ENCODE data around the gene CD9. TPM values are rescaled to one million over a fixed set of nuclear protein-coding genes. Genes with fewer than 3 reads are reported as not detected.

Gene CD9
- total and polyA plus RNA-seq, 2 donors (not counting 3 experiments of a cell fraction or from before 2014, with no cell fraction given), result 379 to 1,225 TPM

GRCh38 chr12:6163416-6164060, 36.7 kb upstream of the CD9 start:
- intact Hi-C loops (cut with micrococcal nuclease) (no loop called here), dilution Hi-C loops (cut with MboI; ENCODE audit: extremely low pct_ligation_motif_present, low sequenced_read_pairs) (no loop called here)
- Histone ChIP-seq H4K20me1 (replicated peaks; ENCODE audit: control insufficient read depth, extremely low read depth, insufficient read depth, low read length) (no peaks in the 10 kb centered on the region), H3K9me3 (replicated peaks; ENCODE audit: control insufficient read depth, insufficient read depth, low read length) (no peaks in the 10 kb centered on the region), H3K36me3 (ENCODE audit: control insufficient read depth in 2 of 2, extremely low read depth in 1 of 2, insufficient read depth in 2 of 2, low read length in 2 of 2) (no peaks in the 10 kb centered on the region), H3K79me2 (ENCODE audit: control insufficient read depth, insufficient read depth, low read length) (peaks cover 3% of the 10 kb centered on the region), H3K27ac (ENCODE audit: insufficient read depth, low read depth, low read length) (no peak overlapping the region), H3K9me1 (replicated peaks; ENCODE audit: control insufficient read depth, extremely low read depth, insufficient read depth, low read length) (no peaks in the 10 kb centered on the region), H3K27me3 (ENCODE audit: control insufficient read depth in 2 of 2, insufficient read depth in 2 of 2, low read length in 2 of 2) (no peaks in the 10 kb centered on the region), H3K9ac (replicated peaks; ENCODE audit: extremely low read depth, insufficient read depth, low read length) (no peak overlapping the region), H3K4me2 (ENCODE audit: insufficient read depth, low read length) (no peak overlapping the region), H2AFZ (ENCODE audit: low read depth, low read length) (no peak overlapping the region), H3K4me3 (replicated peaks in 1 of 3; ENCODE audit: insufficient read depth in 1 of 3, low read depth in 1 of 3, low read length in 3 of 3) (no peak overlapping the region), H3K4me1 (ENCODE audit: control insufficient read depth, extremely low read depth, insufficient read depth, low read length) (peaks cover 41% of the 10 kb centered on the region)
- DNase-seq (ENCODE audit: low read depth, low spot score) (no peak), FAIRE-seq (no peak)
- ChIA-PET POLR2A (interaction anchor here (1.1 kb wide), 1 partner anchor 70 kb away, joined by 6 read pairs; no protein-coding TSS in a partner anchor), CTCF (interaction anchor here (0.7 to 2.8 kb wide), 4 partner anchors 18 to 43 kb away, joined by 4 to 15 read pairs (median 6); partner anchors contain the start of gene VWF)
- TF ChIP-seq MAX (IDR thresholded peaks at IDR 0.05; ENCODE audit: insufficient read depth, insufficient read length) (no peak), GATA2 (IDR thresholded peaks at IDR 0.05; ENCODE audit: insufficient read depth, insufficient read length, low read depth, low read length) (no peak), MYC (IDR thresholded peaks at IDR 0.05; ENCODE audit: low read depth, low read length) (no peak), EZH2 (IDR thresholded peaks at IDR 0.05; ENCODE audit: borderline replicate concordance, low read depth, low read length, severe bottlenecking) (no peak), POLR2AphosphoS5 (IDR thresholded peaks at IDR 0.05; ENCODE audit: insufficient read depth, low read depth, low read length) (no peak), CTCF (IDR thresholded peaks at IDR 0.05; ENCODE audit: extremely low read depth in 1 of 2, insufficient read depth in 1 of 2, low read depth in 1 of 2, low read length in 2 of 2) (no peak), FOS (IDR thresholded peaks at IDR 0.05; ENCODE audit: borderline replicate concordance, insufficient read depth, low read length) (no peak), POLR2A (IDR thresholded peaks at IDR 0.05; ENCODE audit: low read depth, low read length) (no peak), JUN (IDR thresholded peaks at IDR 0.05; ENCODE audit: borderline replicate concordance, insufficient read depth, insufficient read length, low read depth) (no peak)
- no TSS peak for BruUV-seq (replicated peaks)
